K562 (cell line): ENCODE data around the gene ZGLP1. TPM values are rescaled to one million over a fixed set of nuclear protein-coding genes. Genes with fewer than 3 reads are reported as not detected.
A peak's percentile ranks its signal among the peaks of the same experiment; 100 is the strongest.

Source experiments
- BDP1 ChIP-seq: IDR thresholded peaks from 3 replicates; pipeline ENCODE4 v1.6.1; 2011; ENCODE audit not compliant: insufficient read length, insufficient read depth
- CBFA2T2 ChIP-seq: fragments of 450-650 bp; conservative IDR thresholded peaks from 2 replicates; pipeline ENCODE4 v1.6.1; 2017; ENCODE audit warnings: mild to moderate bottlenecking
- CBFA2T3 ChIP-seq: fragments of 450-650 bp; IDR thresholded peaks from 2 replicates; pipeline ENCODE4 v1.6.1; 2017
- FIP1L1 ChIP-seq: fragments of 200-400 bp; formaldehyde crosslinking; IDR thresholded peaks from 2 replicates; pipeline ENCODE4 v1.6.1; 2018; ENCODE audit warnings: mild to moderate bottlenecking, low read depth, low read length; ENCODE audit not compliant: poor library complexity, severe bottlenecking
- MBD2 ChIP-seq: sonication (generic); IDR thresholded peaks from 2 replicates; pipeline ENCODE4 v1.6.1; 2016; ENCODE audit warnings: low read depth, borderline replicate concordance
- MCM3 ChIP-seq: fragments of 450-650 bp; IDR thresholded peaks from 2 replicates; pipeline ENCODE4 v1.6.1; 2016
- NFIC ChIP-seq: fragments of 450-650 bp; IDR thresholded peaks from 2 replicates; pipeline ENCODE4 v1.6.1; 2017; ENCODE audit warnings: mild to moderate bottlenecking, inconsistent platforms
- POLR2AphosphoS2 ChIP-seq: IDR thresholded peaks from 2 replicates; pipeline ENCODE4 v1.6.1; 2012; ENCODE audit warnings: low read length, improper control_type of control experiment
- RBM14 ChIP-seq: fragments of 200-400 bp; formaldehyde crosslinking; IDR thresholded peaks from 2 replicates; pipeline ENCODE4 v1.6.1; 2018; ENCODE audit warnings: low read depth, mild to moderate bottlenecking, low read length, moderate library complexity, borderline replicate concordance; ENCODE audit not compliant: insufficient read depth
- SIN3A ChIP-seq, 2 experiments: fragments of 150-350 bp in 1 of 2; IDR thresholded peaks; 2 replicates each; pipeline ENCODE4 v1.6.1; 2011 to 2016; ENCODE audit warnings: borderline replicate concordance in 2 of 2, low read depth in 2 of 2, low read length in 2 of 2, mild to moderate bottlenecking in 2 of 2, moderate library complexity in 2 of 2; ENCODE audit not compliant: control insufficient read depth in 1 of 2
- ZNF586 ChIP-seq: fragments of 450-650 bp; formaldehyde crosslinking; conservative IDR thresholded peaks from 2 replicates; pipeline ENCODE4 v1.4.0; 2020; ENCODE audit warnings: mild to moderate bottlenecking, moderate library complexity
- ZNF644 ChIP-seq: fragments of 200-800 bp; sonication (Bioruptor generic); IDR thresholded peaks from 2 replicates; pipeline ENCODE4 v1.6.1; 2016; ENCODE audit warnings: low read depth, missing genetic modification characterization, missing compliant biosample characterization
- polyA plus RNA-seq, 8 experiments: library from polyadenylated mRNA; depleted of rRNA in 4 of 8; stranded (reverse) in 5 of 8; unstranded in 3 of 8; fragments of >200 nt; fragmentation: Nextera tagmentation in 2 of 8; fragmentation: Illumina TruSeq in 1 of 8; extraction: Ambion mirVana in 2 of 8; extraction: Trizol in 1 of 8; gene quantifications; 2 replicates each; pipeline versions ENCODE4 v1.2.1 to v1.2.3, GENCODE V29; 2011 to 2014; ENCODE audit warnings: inconsistent platforms in 1 of 8, missing spikeins in 1 of 8
- total RNA-seq, 7 experiments: library from RNA; depleted of rRNA in 6 of 7; stranded (reverse); fragments of >200 nt in 6 of 7; fragmentation: Illumina TruSeq in 2 of 7; extraction: Trizol in 2 of 7; gene quantifications; 2 replicates each; pipeline versions ENCODE4 v1.2.1 to v1.2.3, GENCODE V29; 2011 to 2021; ENCODE audit warnings: low replicate concordance in 1 of 7

Gene ZGLP1
- total and polyA plus RNA-seq, 9 of the 15 experiments (the other 6 are each of a cell fraction or from before 2014, with no cell fraction given), result 0.24 to 4.5 (median 2.2) TPM

GRCh38 chr19:10315335-10316214 is 6.0 kb upstream of the ZGLP1 start, which contains the start of gene FDX2 (continued):
- TF ChIP-seq SIN3A (IDR thresholded peaks at IDR 0.05; ENCODE audit: borderline replicate concordance in 2 of 2, control insufficient read depth in 1 of 2, low read depth in 2 of 2, low read length in 2 of 2) (peak; percentile 97 to 99), ZNF586 (CRISPR knock-in tag) (no peak), NFIC (peak; percentile 23; the same call in 1 of the 2 replicates), CBFA2T3 (peak; percentile 9; the same call in 1 of the 2 replicates), FIP1L1 (no peak), POLR2AphosphoS2 (peak; percentile 99), BDP1 (no peak), MBD2 (0 out of 2 replicates have a peak, but pooled peaks have one; percentile 38), RBM14 (no peak), CBFA2T2 (peak; percentile 92), ZNF644 (tag) (0 out of 2 replicates have a peak, but pooled peaks have one; percentile 35), MCM3 (no peak)
